GM18507 (cell line): Measurements from ENCODE around the gene PTPN1.
"Not testable (repeated sequence)": the region's sequence is repeated elsewhere in the genome, so short reads cannot be mapped to it uniquely, and the experiment has no call there.

Source experiments
- DNase-seq: peaks from one replicate; pipeline ENCODE4 v3.0.0; 2011; ENCODE audit warnings: low read depth; ENCODE audit not compliant: insufficient read length; ENCODE audit errors: extremely low spot score
- FAIRE-seq: peaks from 2 replicates; lab custom pipeline; 2011; peaks lifted over from hg19 to GRCh38; lab: Jason Lieb, UNC

The PTPN1 gene

DNA sequence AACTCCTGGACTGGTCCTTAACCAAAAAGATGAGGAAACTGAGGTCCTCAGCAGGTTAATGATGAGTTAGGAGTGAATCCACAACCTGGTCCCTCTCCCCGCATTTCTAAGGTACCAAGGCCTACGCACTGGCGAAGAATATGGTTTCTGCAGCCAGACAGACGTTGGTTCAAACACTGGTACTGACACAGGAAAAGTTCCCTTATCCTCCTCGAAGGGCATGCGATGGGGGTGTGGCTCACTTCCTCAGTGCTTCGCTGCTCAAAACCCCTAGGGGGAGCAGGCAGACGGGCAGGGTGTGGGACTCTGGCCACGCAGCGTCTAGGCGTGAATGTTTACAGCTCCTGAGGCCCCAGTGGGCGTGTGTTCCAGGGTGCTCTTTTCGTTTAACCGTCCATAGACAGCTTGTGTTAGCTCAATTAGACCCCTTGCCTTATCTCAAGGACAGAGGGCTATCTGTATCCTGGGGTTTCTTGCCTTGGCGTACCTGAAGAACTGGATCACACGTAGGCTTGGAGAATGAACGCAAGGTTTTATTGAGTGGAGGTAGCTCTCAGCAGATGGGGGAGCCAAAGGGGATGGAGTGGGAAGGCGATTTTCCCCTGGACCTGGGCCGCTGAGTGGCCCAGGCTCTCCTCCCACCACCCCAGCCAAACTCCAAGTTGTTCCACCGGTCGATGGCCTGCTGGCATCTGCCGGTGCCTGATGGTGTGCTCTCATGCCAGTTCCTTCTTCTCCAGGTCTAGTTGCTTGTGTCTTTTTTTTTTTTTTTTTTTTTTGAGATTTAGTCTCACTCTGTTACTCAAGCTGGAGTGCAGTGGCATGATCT is 31.8 kb upstream of the PTPN1 start:
- DNase-seq (peak; percentile 29), FAIRE-seq (peak; percentile 75)

DNA sequence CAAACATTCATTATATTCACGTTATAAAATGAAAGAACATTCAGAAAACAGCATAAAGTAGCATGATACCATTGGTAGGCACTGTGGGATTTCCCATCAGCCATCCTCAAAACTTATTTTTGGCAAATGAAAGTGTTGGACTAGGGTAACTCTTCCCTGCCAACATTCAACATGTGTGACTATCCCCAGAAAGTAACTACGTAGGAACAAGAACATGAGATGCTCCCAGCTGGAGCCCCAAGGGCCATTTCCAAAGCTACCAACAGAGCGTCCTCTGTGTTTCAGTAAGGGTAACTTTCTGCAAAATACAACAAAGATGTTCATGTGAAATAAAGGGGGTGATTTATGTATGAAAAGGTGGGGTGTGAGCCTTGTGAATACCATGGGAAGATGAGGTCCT is 28.4 kb upstream of the PTPN1 start:
- DNase-seq: no peak

DNA sequence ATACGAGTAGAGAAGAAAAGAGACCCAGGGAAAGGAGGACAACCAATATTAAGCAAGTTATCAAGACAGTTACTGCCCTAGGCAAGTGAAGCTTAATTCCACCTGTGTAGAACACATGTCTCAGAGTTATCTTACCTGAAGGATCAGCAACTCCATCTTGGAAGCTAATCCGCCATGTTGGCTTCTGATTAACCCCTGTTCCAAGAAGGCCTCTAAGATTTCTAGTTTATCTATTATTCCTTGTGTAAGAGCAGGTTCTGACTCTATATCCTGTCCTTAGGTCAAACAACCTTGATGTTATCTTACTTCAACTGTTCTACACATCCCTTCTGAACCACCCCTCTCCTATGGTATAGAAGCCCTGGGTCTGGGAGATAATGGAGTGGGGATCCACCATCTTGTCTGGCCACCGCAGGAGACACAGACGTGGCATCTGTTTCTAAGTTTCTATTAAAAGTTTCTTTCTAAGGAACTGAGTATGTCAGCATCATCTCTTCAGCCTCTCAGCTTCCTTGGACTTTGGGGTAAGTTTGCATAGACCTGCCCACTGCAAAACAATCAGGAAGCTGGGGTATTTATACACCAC is 27.7 kb upstream of the PTPN1 start:
- FAIRE-seq (no peak), DNase-seq (no peak)

More for the DNA sequence above, 28.4 kb upstream of the PTPN1 start:
- no peak for FAIRE-seq

DNA sequence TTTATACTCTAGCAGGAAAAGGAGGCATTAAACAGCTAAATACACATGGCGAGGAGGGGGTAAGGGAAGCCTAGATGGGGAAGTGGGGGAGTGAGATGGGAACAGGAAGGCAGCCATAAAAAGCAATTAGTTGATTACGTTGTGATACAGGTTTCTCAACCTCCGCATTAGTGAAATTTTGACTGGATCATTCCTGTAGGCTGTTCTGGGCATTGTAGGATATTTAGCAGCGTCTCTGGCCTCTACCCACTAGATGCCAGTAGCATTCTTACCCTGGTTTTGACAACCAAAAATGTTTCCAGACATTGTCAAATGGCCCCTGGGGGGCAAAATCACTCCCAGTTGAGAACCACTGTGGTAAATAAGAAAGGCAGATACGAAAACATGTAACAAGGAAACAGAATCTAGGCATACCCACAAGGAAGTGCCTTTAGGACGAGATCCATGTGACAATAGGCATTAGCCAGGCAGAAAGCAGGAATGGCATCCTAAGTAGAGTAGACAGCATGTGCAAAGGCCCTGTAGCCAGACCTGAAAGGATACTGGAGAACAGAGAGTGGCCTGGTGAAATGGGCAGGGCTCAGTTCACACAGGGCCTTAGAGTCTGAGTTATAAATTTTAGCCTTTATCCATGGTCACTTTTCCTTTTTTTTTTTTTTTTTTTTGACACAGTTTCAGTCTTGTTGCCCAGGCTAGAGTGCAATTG is 25.8 kb upstream of the PTPN1 start:
- FAIRE-seq (no peak), DNase-seq (no peak)

DNA sequence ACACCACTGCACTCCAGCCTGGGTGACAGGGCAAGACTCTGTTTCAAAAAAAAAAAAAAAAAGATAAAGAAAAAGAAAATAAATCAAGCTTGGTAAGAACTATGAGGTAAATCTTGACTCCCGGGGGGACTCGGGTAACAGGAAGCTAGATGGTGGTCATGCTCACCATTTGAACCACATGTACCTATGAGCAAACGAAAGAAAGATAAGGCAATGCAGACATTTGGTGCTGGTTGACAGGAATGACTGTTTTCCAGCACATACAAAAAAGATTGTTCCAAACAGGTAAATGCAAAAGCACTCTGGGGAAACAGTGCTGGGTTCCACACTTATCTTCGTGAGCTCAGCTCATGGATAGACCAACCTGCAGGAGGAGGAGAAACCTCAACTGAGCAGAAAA is 22.8 kb upstream of the PTPN1 start:
- DNase-seq: no peak
- FAIRE-seq: no peak

DNA sequence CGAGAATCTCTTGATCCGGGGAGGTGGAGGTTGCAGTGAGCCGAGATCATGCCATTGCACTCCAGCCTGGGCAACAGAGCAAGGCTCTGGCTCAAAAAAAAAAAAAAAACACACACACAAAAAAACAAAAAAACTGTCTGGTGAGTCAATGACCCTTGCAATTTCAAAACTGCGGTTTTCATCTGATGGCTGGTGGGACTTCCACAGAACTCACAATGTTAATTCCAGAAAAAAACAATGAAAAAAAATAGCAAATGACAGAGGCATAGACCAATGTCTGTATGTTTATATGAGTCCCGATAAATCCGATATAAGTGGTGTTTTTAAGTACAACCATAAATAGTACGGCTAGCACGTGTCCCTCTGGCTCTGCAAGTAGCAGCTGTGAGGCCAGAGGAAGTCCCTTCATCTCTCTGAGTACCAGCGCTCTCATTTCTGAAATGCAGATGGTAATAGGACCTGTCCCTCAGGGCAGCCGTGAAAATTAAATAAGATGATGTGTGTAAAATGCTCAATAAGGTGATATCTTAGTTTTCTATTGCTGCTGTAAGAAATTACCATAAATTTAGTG is 21.9 kb upstream of the PTPN1 start:
- DNase-seq (no peak), FAIRE-seq (no peak)

DNA sequence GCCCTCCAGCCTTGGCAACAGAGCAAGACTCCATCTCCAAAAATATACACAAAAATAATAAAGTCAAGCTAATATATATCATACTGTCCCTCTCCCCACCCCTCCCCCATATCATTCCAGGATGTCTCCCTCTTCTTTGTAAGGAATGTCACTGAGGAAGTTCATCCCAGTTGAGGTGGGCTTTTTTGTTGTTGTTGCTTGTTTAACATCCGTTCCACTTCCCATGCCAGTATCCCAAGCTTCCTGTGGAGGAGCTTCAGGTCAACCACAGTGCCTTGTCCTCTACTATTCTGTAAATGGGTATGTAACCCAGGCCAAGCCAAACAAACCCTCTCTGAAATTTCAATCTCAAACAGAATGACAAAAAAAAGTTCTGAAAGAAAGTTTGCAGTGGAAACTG is 19.0 kb upstream of the PTPN1 start:
- no peak for DNase-seq
- no peak for FAIRE-seq

DNA sequence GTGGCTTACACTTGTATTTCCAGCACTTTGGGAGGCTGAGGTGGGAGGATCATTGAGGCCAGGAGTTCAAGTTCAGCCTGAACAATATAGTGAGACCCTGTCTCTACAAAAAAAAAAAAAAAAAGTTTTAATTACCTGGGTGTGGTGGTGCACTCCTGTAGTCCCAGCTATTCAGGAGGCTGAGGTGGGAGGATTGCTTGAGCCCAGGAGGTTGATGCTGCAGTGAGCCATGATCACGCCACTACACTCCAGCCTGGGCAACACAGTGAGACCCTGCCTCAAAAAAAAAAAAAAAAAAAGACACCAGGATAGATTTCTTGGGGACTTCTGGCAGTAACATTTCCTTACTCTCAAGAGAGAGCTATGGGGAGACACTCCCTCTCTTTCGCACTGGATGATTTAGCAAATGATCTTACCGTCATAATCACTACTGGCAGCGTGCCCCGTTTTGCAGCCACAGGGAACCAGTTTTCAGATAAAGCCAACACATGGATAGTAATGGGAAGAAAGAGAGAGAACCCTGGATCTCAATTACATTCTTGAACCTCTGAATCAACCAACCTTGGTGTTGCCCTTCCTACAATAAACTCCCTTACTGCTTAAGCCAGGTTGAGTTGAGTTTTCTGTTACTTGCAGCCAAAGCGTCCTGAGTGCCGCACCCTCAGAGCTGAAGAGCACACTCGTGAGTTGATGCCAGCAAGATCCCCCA is 18.1 kb upstream of the PTPN1 start:
- DNase-seq (no peak), FAIRE-seq (no peak)

DNA sequence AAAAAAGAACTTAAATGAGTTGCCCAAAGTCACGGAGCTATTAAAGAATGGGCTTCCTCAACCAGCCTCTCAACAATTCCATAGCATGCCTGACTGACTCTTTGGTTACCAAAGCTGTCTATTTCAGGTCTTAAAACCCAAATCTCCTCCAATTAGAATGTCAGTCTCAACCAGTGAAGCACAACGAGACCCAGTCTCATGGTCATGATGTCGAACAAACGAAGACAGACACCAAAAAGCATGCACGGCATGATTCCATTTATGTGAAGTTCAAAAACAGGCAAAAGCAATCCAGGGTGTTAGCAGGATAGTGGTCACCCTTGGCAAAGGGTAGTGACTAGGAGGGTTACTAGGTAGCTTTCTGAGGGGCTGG is 16.3 kb upstream of the PTPN1 start:
- no peak for DNase-seq
- no peak for FAIRE-seq

DNA sequence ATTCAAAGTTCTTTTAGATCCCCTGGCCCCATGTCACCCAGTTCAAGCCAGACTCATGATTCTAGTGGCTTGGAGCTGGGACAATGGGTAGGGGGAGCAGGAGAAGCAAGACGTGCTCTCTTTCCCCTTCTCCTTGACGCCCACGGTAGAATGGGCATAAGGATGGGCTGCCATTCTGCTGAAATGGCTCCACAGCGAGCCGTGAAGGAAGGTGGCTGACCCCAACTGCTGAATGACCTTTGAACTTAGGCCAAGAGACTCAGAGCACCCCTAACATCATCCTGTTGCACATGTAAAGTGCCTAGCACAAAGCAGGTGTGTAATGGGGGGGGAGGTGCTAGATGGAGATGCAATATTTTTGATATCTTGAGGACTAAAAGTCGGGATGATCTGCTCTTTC is 15.8 kb upstream of the PTPN1 start:
- FAIRE-seq (no peak), DNase-seq (no peak)

DNA sequence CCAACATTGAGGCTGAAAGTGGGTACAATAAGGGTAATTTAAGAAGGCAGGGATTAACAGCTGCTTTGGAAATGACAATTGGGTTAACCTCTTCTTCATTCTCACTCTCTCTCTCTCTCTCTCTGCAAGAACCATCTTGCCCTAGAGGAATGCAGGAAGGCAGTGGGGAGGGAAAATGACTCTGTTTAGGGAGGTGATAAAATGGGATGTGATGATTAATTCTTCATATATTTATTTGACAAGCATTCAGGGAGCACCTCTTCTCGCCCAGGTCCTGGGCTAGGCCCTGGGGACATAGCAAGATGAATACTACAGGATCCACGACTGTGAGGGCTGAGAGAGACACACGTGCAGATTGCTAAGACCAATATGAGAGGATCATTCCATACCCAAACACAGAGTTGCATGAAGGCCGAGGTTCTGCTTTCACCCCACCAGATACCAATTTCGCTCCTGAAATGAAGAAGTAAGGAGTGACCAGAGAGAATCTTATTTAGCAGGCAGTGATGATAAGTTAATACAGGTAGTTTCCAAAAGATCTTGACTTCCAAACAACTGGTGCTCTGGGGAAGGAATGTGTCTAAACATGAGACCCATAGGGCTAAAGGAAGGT is 13.3 kb upstream of the PTPN1 start:
- FAIRE-seq (no peak), DNase-seq (no peak)

DNA sequence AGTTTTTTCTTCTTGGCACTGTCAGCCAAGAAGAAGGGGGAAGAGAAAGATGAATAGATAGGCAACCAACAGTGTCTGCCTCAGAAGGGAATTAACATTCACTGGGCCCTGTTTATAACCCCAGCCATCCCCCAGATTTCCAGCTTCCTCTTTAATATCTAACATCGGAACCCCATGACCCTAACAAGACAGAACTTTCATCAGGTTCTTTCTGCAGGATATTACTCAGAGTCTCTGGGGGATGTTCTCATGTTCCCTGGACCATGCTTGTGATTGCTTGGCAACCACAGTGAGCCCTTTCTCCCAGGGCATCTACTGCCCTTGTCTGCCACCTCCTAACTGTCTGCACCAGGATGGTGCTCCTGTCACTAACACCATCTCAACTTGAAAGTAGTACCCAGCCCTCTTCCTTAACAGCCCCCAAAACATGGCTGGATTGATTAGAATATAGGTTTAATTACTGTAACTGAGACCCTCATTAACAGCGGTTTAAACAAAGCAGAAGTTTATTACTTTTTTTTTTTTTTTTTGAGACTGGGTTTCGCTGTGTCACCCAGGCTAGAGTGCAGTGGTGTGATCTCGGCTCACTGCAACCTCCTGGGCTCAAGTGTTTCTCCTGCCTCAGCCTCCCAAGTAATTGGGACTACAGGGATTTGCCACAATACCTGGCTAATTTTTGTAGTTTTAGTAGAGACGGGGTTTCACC is 12.0 kb upstream of the PTPN1 start:
- no peak for DNase-seq

DNA sequence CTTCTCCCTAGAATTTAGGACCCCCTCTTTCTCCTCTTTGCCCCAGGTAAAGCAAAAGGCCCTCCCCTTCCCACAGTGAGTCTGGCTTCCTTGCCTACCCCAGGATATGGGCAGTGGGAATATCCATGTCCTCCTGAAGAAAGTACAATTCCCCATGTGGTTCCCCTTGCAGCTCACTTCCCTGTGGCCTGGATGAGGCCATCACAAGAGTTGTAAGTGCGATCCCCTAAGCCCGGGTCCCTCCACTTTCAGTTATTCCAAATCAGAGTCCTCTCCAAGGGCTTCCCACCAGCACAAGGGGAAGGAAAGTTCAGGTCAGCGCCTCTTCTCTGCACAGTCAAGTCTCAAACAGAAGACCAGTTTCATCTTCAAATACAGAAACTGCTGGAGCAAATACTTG is 10.2 kb upstream of the PTPN1 start:
- DNase-seq: no peak
- FAIRE-seq: no peak

More for the DNA sequence above, 12.0 kb upstream of the PTPN1 start:
- FAIRE-seq: no peak

DNA sequence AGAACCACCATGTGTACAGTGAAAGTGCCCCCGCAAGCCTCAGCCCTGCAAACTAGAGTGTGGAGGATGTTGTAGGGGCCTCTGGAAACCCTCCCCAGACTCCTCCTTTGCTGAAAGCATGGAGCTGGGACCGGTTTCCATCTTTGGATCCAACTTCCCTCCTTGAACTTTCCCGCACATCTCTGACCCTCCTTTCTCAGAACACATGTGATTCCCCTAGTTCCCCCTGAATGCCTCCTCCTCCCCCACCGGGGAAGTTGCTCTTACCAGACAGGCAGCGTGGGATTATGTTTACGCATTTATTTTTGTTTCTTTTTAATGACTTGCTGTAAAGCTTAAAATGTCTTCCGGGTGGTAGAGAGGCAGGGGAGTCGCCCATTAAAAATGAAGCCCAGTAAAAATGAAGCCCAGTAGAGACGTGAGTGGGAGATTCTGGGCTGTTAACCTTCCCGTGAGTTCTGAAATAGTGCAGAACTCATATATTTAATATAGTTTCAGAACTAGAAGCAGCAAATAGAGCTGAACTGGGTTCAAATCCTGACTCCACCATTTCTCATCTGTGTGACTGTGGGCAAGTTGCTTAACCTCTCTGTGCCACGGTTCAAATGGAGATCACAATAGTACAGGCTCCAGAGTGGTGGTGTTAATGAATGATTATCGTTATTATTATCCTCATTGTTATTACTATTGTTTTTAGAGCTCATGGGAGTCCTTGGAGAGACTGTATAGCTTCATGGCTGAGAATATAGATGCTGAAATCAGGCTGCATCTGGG is 8.0 kb upstream of the PTPN1 start:
- no peak for DNase-seq
- no peak for FAIRE-seq

DNA sequence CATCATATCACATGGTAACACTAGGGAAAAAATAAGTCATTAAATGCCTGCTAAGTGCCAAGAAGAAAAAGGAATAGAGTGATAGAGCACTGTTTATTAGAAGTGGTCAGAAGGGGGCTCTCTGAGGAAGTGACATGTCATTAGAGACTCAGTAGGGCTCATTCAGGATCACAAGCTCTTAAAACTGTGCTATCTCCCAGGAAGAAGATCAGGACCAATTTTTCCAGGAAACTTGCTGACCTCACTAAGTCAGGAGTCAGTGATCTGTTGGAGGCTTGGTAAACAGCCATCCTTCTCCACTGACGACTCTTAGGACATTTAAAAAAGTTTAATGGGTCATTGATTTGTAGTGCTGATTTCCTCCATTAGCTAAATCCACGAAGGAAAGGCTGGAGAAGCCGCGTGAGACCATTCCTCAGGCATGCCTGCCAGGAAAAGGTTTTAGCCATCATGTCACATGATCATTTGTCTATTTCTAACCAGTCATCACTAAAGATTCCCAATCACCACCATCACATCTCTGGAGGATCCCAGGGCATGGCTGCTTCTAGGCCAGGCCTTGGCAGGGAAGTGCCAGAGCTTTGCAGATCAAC is 5.9 kb upstream of the PTPN1 start:
- DNase-seq (no peak), FAIRE-seq (no peak)

DNA sequence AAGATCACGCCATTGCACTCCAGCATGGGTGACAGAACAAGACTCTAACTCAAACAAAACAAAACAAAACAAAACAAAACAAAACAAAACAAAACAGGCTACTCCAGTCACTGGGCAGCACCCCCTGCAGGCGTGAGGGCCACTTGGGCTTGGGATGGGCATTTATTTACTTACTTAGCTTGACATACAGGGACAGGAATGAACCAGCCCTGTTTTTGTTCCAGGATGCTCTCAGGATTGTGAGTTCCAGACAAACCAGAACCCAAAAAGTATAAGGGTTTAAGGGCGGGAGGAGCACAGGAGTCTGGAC is 4.0 kb upstream of the PTPN1 start:
- DNase-seq (no peak), FAIRE-seq (no peak)

DNA sequence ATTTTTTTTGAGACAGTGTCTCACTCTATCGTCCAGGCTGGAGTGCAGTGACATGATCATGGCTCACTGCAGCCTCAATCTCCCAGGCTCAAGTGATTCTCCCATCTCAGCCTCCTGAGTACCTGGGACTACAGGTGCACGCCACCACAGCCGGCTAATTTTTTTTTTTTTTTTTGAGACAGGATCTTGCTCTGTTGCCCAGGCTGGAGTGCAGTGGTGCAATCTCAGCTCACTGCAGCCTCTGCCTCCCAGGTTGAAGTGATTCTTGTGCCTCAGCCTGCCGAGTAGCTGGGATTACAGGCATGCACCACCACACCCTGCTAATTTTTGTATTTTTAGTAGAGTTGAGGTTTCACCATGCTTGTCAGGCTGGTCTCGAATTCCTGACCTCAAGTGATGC is 2.4 kb upstream of the PTPN1 start:
- not testable (repeated sequence) for FAIRE-seq, DNase-seq

DNA sequence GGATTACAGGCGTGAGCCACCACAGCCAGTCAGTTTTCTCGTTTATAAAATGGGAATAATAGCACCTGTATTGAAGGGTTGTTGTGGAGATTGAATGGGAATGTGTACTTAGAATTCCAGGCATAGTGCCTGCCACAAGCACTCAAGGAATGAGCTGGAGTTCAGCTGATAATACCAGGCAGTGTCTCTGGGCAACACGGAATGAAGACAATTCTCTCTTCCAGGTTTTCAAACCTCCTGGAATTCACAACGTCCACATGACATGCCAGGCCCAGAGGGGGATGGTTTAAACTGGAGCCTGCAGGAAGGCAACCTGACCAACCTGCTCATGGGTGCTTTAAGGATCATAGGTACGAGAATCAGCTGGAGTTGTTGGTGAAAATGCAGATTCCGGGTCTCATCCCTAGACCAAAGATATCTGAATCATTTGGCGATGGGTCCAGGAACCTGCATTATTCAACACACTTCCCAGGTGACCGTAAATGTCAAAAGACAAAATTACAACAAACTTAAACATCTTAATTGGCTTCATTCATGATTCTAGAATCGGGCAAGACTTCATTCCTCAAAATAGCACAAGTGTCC is 1.9 kb upstream of the PTPN1 start:
- FAIRE-seq: no peak

More for the DNA sequence above, 1.9 kb upstream of the PTPN1 start:
- no peak for DNase-seq
